Measurements from ENCODE around the gene AGRN. TPM values are rescaled to one million over a fixed set of nuclear protein-coding genes. Genes with fewer than 3 reads are reported as not detected.
"Not testable (repeated sequence)": the region's sequence is repeated elsewhere in the genome, so short reads cannot be mapped to it uniquely, and the experiment has no call there.

Gene AGRN
- total RNA-seq, 1 donor from 2014 or later, result 374 TPM

- Mint-ChIP-seq H3K9me3 (ENCODE audit: unreplicated experiment) (no peaks in the 10 kb centered on the region), H3K4me3 (ENCODE audit: unreplicated experiment) (no peak overlapping the region), H3K27ac (ENCODE audit: unreplicated experiment) (no peak overlapping the region), H3K4me1 (ENCODE audit: unreplicated experiment) (peaks cover 2% of the 10 kb centered on the region), H3K27me3 (ENCODE audit: unreplicated experiment) (peaks cover 24% of the 10 kb centered on the region), H3K36me3 (ENCODE audit: low read depth, unreplicated experiment) (peaks cover 21% of the 10 kb centered on the region)
- no peak for DNase-seq (ENCODE audit: low spot score)
- no peak for TF ChIP-seq CTCF (IDR thresholded peaks at IDR 0.05; ENCODE audit: unreplicated experiment)
Measured at GRCh38 chr1:1055841-1056736, 36.2 kb downstream of the AGRN start.

DNA sequence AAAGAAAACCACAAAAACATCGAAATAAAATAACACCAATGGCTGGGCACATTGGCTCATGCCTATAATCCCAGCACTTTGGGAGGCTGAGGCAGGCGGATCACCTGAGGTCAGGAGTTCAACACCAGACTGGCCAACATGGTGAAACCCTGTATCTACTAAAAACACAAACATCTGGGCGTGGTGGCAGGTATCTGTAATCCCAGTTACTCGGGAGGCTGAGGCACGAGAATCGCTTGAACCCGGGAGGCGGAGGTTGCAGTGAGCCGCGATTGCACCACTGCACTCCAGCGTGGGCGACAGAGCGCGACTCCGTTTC, 37.8 kb downstream of the AGRN start:
- Mint-ChIP-seq H3K36me3 (ENCODE audit: low read depth, unreplicated experiment) (peaks cover 12% of the 10 kb centered on the region), H3K27me3 (ENCODE audit: unreplicated experiment) (peaks cover 20% of the 10 kb centered on the region)
- H3K27ac Mint-ChIP-seq (ENCODE audit: unreplicated experiment); H3K4me1 Mint-ChIP-seq (ENCODE audit: unreplicated experiment); H3K4me3 Mint-ChIP-seq (ENCODE audit: unreplicated experiment); DNase-seq (ENCODE audit: low spot score); H3K9me3 Mint-ChIP-seq (ENCODE audit: unreplicated experiment): not testable (repeated sequence)

DNA sequence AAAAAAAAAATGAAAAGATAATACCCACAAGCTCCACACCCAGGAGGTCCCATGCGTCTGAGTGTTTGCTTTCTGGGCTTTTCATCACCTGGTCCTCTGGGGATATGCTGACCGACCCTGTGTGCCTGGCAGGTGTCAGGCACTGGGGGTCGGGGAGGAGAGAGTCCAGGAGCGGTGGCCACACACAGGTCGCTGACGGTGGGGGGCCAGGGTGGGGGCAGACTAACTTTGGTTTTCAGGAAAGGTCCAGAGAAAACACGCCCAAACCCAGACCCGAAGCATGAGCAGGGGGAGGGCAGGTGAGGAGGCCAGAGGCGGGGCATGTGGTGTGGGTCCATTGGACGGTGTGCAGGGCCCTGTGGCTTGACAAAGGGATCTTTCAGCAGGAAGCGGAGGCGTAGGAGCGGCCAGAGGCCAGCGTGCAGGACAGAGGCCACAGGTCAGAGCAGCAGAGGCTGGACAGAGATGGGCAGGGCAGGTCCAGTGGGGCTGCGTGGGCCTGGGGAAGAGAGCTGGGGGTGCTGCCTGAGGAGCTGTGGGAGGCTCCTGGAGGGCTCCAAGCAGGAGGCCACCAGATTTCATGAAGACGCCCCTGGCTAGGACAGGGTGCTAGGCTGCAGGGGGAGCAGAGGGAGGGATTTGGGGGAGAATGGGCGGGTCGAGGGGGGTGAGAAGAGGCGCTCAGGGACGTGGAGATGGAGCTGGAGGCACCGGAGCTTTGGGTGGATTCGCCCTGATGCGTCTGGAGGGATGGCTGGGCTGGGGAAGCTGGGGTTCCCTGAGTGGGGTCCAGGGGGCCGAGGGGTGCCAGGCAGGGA, 38.4 kb downstream of the AGRN start:
- peaks cover 2% of the 10 kb centered on the region for H3K4me1 Mint-ChIP-seq (ENCODE audit: unreplicated experiment)
- peaks cover 16% of the 10 kb centered on the region for H3K27me3 Mint-ChIP-seq (ENCODE audit: unreplicated experiment)

GRCh38 chr1:1058921-1059493, 39.1 kb downstream of the AGRN start:
- H3K9me3 Mint-ChIP-seq (ENCODE audit: unreplicated experiment), result no peaks in the 10 kb centered on the region
- TF ChIP-seq CTCF (IDR thresholded peaks at IDR 0.05; ENCODE audit: unreplicated experiment), result peak; percentile 78
- H3K27me3 Mint-ChIP-seq (ENCODE audit: unreplicated experiment), result peaks cover 13% of the 10 kb centered on the region
- DNase-seq (ENCODE audit: low spot score), result peak; percentile 58
- no peak overlapping the region for H3K27ac Mint-ChIP-seq (ENCODE audit: unreplicated experiment)
- peaks cover 2% of the 10 kb centered on the region for H3K4me1 Mint-ChIP-seq (ENCODE audit: unreplicated experiment)
- H3K4me3 Mint-ChIP-seq (ENCODE audit: unreplicated experiment), result no peak overlapping the region
- H3K36me3 Mint-ChIP-seq (ENCODE audit: low read depth, unreplicated experiment), result peaks cover 3% of the 10 kb centered on the region

More for the DNA sequence above, 38.4 kb downstream of the AGRN start:
- no peak overlapping the region for H3K4me3 Mint-ChIP-seq (ENCODE audit: unreplicated experiment)
- TF ChIP-seq CTCF (IDR thresholded peaks at IDR 0.05; ENCODE audit: unreplicated experiment), result no peak
- H3K9me3 Mint-ChIP-seq (ENCODE audit: unreplicated experiment), result no peaks in the 10 kb centered on the region
- no peak for DNase-seq (ENCODE audit: low spot score)
- peaks cover 7% of the 10 kb centered on the region for H3K36me3 Mint-ChIP-seq (ENCODE audit: low read depth, unreplicated experiment)
- H3K27ac Mint-ChIP-seq (ENCODE audit: unreplicated experiment), result no peak overlapping the region

DNA sequence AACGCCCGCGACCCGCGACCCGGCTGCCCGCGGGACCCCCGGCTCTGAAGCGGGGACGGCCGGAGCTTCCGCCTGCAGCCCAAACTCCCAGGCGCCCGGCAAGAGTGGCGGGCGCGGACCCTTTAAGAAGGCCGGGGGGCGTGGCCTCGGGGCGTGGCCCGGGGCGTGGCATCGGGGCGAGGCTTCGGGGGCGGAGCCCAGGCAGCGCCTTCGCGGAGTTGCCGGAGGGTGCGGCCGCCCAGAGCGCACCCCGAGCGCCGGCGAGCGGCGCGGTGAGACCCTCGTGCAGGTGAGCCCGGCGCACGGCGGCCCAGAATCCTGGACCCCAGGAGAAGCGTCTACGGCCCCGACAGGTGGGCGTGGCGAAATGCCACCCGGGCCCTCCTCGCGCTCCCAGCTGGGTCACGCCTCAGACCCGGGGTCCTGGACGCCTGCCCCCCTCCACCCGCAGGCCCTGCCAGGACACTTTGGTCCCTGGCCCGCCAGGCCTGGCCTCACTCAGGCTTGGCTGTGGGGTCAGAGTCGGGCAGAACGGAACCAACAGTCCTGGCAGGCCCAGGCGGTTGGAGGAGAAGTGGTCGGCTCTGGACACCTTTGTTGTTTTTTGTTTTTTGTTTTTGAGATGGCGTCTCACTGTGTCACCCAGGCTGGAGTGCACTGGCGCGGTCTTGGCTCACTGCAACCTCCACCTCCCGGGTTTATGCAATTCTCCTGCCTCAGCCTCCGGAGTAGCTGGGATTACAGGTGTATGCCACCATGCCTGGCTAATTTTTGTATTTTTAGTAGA, 39.8 kb downstream of the AGRN start:
- Mint-ChIP-seq H3K27me3 (ENCODE audit: unreplicated experiment) (peaks cover 13% of the 10 kb centered on the region), H3K4me1 (ENCODE audit: unreplicated experiment) (peaks cover 2% of the 10 kb centered on the region), H3K27ac (ENCODE audit: unreplicated experiment) (no peak overlapping the region), H3K9me3 (ENCODE audit: unreplicated experiment) (no peaks in the 10 kb centered on the region), H3K4me3 (ENCODE audit: unreplicated experiment) (no peak overlapping the region), H3K36me3 (ENCODE audit: low read depth, unreplicated experiment) (peaks cover 3% of the 10 kb centered on the region)
- TF ChIP-seq CTCF (IDR thresholded peaks at IDR 0.05; ENCODE audit: unreplicated experiment), result peak; percentile 42
- DNase-seq (ENCODE audit: low spot score), result peak; percentile 72

Measured in endothelial cell (in vitro differentiated cells).